ENCODE measurements around the gene UBE2D3.

Gene UBE2D3

GRCh38 chr4:102832105-102832504 lies 4.8 kb upstream of the UBE2D3 start:
- DNase-seq (ENCODE audit: low read depth): no peak
- no peak overlapping the region for H3K4me3 ChIP-seq (ENCODE audit: low read length)
- no peak for TF ChIP-seq CTCF (IDR thresholded peaks at IDR 0.05; ENCODE audit: insufficient read depth, low read depth, low read length, missing control alignments)

- no peak for DNase-seq (ENCODE audit: low read depth)
- no peak for TF ChIP-seq CTCF (IDR thresholded peaks at IDR 0.05; ENCODE audit: insufficient read depth, low read depth, low read length, missing control alignments)
- H3K4me3 ChIP-seq (ENCODE audit: low read length): no peak overlapping the region
These were observed 2.5 kb upstream of the UBE2D3 start for GRCh38 chr4:102829803-102830202.

- H3K4me3 ChIP-seq (ENCODE audit: low read length): peak overlapping the region; percentile 93
- TF ChIP-seq CTCF (IDR thresholded peaks at IDR 0.05; ENCODE audit: insufficient read depth, low read depth, low read length, missing control alignments): no peak
- DNase-seq (ENCODE audit: low read depth): no peak
These were observed 1.1 kb upstream of the UBE2D3 start for GRCh38 chr4:102828497-102828808.

GRCh38 chr4:102827674-102828496 lies 534 bp upstream of the UBE2D3 start:
- peak; percentile 9 for TF ChIP-seq CTCF (IDR thresholded peaks at IDR 0.05; ENCODE audit: insufficient read depth, low read depth, low read length, missing control alignments)
- peak overlapping the region; percentile 93 for H3K4me3 ChIP-seq (ENCODE audit: low read length)
- peak; percentile 100 for DNase-seq (ENCODE audit: low read depth)

GRCh38 chr4:102826105-102826889 lies 1.1 kb downstream of the UBE2D3 start:
- H3K4me3 ChIP-seq (ENCODE audit: low read length): peak overlapping the region; percentile 93
- TF ChIP-seq CTCF (IDR thresholded peaks at IDR 0.05; ENCODE audit: insufficient read depth, low read depth, low read length, missing control alignments): no peak
- DNase-seq (ENCODE audit: low read depth): no peak

- TF ChIP-seq CTCF (IDR thresholded peaks at IDR 0.05; ENCODE audit: insufficient read depth, low read depth, low read length, missing control alignments): no peak
These were observed 1.9 kb downstream of the UBE2D3 start for GRCh38 chr4:102825261-102826091.

More at GRCh38 chr4:102825261-102826091, 1.9 kb downstream of the UBE2D3 start:
- peak; percentile 74 for DNase-seq (ENCODE audit: low read depth)
- peak overlapping the region; percentile 93 for H3K4me3 ChIP-seq (ENCODE audit: low read length)

All from epithelial cell of esophagus (primary cell).